Colonic mucosa (tissue), 4 donors: ENCODE measurements around the gene FHIT. TPM values are rescaled to one million over a fixed set of nuclear protein-coding genes. Genes with fewer than 3 reads are reported as not detected.

Experiments used
- DNase-seq: peaks from one replicate; pipeline ENCODE4 v3.0.0-alpha.2; 2020
- H3K27ac ChIP-seq: fragments of 200-600 bp; one replicate; pipeline ENCODE4 v1.8.0; 2021
- H3K27me3 ChIP-seq: fragments of 200-600 bp; one replicate; pipeline ENCODE4 v1.8.0; 2021
- H3K36me3 ChIP-seq: fragments of 200-600 bp; one replicate; pipeline ENCODE4 v1.8.0; 2021
- H3K4me1 ChIP-seq: fragments of 200-600 bp; one replicate; pipeline ENCODE4 v1.8.0; 2021; ENCODE audit warnings: mild to moderate bottlenecking
- H3K4me3 ChIP-seq: fragments of 200-600 bp; one replicate; pipeline ENCODE4 v1.8.0; 2021
- H3K9ac ChIP-seq, 2 donors: one replicate each; pipeline ENCODE4 v1.7.0; 2013; ENCODE audit warnings: control low read depth in 2 of 2, low read depth in 2 of 2, low read length in 2 of 2
- H3K9me3 ChIP-seq: fragments of 200-600 bp; one replicate; pipeline ENCODE4 v1.8.0; 2021
- CTCF ChIP-seq: fragments of 200-600 bp; IDR thresholded peaks from one replicate; pipeline ENCODE4 v1.8.0; 2022; ENCODE audit warnings: antibody characterized with exemption, mild to moderate bottlenecking
- intact Hi-C: fragments of 100-400 bp; cut with DNase I; formaldehyde crosslinking; loops from one replicate; pipeline ENCODE4 v1.14.1; 2022
- total RNA-seq, 2 donors: library from RNA; stranded (reverse); fragmentation: NEBNext Ultra II Directional in 1 of 2; extraction: Animal tissue kit (Norgen Biotek cat#: 25700) in 1 of 2; gene quantifications; one replicate each; pipeline ENCODE4 v1.2.1, GENCODE V29; 2021
- donor health status: healthy.
- donor health status: DM: no; HTN: no; CAD: no.
- donor health status: DM: no; HTN: no; CAD: no.

Gene FHIT
- total RNA-seq, 2 donors from 2014 or later, result 7.7 to 9.4 TPM

GRCh38 chr3:60650171-60650570 lies 601.1 kb downstream of the FHIT start:
- Histone ChIP-seq H3K9me3 (no peaks in the 10 kb centered on the region), H3K4me3 (no peak overlapping the region), H3K4me1 (no peaks in the 10 kb centered on the region), H3K36me3 (no peaks in the 10 kb centered on the region), H3K27ac (no peak overlapping the region), H3K27me3 (no peaks in the 10 kb centered on the region), H3K9ac (no peak overlapping the region)
- DNase-seq, result no peak
- TF ChIP-seq CTCF, result no peak
- intact Hi-C loops, result no loop called here

DNA sequence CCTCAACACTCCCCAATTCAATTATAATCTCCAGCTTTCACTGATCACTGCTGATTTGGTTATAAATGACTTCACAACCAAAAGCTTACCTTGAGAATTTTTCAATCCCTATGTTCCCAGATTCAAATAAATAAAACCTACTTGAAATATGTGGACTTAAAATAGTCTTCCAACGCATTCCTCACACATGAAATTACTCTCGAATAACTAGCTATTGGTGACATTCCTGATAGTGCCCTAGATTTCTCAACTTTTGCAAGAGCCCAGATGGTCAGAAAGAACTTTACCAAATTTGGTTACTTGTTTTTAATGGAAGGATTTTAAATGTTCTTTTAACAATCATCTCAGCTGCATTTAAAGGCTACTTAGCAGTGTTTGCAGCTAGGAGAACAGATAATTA lies 605.5 kb downstream of the FHIT start:
- Histone ChIP-seq H3K9ac (no peak overlapping the region), H3K4me3 (no peak overlapping the region), H3K27ac (no peak overlapping the region), H3K9me3 (no peaks in the 10 kb centered on the region), H3K4me1 (no peaks in the 10 kb centered on the region), H3K27me3 (no peaks in the 10 kb centered on the region), H3K36me3 (no peaks in the 10 kb centered on the region)
- no peak for DNase-seq
- intact Hi-C loops, result no loop called here
- TF ChIP-seq CTCF, result no peak

DNA sequence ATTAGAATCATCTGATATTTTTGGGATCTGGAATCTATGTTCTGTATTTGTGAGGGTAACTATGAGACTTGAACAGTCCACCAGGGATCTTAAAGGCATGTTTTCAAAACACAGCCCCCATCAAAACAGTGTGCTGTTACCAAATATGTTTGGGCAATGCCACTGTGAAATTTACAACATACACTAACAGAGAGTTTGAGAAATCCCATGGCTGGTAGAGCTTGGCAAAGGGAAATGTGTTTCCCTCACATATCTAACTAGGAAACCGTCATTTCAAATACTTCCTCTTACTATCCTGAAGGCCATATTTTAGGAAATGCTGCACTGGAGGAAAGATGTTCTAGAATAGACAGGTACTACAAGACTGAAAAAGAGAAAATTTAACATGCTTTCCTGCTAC lies 607.4 kb downstream of the FHIT start:
- TF ChIP-seq CTCF, result no peak
- H3K4me3 ChIP-seq, result no peak overlapping the region
- H3K27me3 ChIP-seq, result no peaks in the 10 kb centered on the region

GRCh38 chr3:60641354-60641753 lies 609.9 kb downstream of the FHIT start:
- Histone ChIP-seq H3K9me3 (no peaks in the 10 kb centered on the region), H3K27me3 (no peaks in the 10 kb centered on the region), H3K27ac (no peak overlapping the region), H3K9ac (no peak overlapping the region), H3K4me3 (no peak overlapping the region), H3K4me1 (no peaks in the 10 kb centered on the region), H3K36me3 (no peaks in the 10 kb centered on the region)
- no peak for TF ChIP-seq CTCF
- intact Hi-C loops, result no loop called here
- no peak for DNase-seq

More for the DNA sequence above, 607.4 kb downstream of the FHIT start:
- no peaks in the 10 kb centered on the region for H3K9me3 ChIP-seq
- no peak overlapping the region for H3K9ac ChIP-seq
- DNase-seq, result no peak
- H3K4me1 ChIP-seq, result no peaks in the 10 kb centered on the region
- H3K27ac ChIP-seq, result no peak overlapping the region
- intact Hi-C loops, result no loop called here
- no peaks in the 10 kb centered on the region for H3K36me3 ChIP-seq

DNA sequence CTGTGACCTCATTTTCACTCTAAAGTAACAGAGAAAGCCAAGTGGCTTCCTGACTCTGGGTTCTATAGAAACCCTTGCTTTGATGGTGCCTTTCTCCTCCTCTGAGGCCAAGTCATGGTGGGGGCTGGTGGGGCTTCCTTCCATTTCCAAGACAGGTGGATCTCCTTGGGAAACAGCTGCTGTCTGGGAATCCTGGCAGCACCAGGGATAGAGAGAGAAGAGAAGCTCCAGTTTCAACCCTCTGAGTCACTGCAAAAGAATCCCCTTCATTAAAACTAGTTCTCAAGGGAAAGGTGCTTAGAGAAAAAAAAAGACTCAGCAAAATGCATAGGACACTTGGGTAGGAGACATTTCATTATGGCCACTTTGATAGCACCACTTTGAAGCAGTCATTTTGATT lies 614.4 kb downstream of the FHIT start:
- no peak overlapping the region for H3K27ac ChIP-seq
- no peak for TF ChIP-seq CTCF
- no peaks in the 10 kb centered on the region for H3K27me3 ChIP-seq
- H3K4me3 ChIP-seq, result no peak overlapping the region
- intact Hi-C loops, result no loop called here
- no peak for DNase-seq
- no peaks in the 10 kb centered on the region for H3K9me3 ChIP-seq
- H3K9ac ChIP-seq, result no peak overlapping the region
- H3K36me3 ChIP-seq, result no peaks in the 10 kb centered on the region
- no peaks in the 10 kb centered on the region for H3K4me1 ChIP-seq

DNA sequence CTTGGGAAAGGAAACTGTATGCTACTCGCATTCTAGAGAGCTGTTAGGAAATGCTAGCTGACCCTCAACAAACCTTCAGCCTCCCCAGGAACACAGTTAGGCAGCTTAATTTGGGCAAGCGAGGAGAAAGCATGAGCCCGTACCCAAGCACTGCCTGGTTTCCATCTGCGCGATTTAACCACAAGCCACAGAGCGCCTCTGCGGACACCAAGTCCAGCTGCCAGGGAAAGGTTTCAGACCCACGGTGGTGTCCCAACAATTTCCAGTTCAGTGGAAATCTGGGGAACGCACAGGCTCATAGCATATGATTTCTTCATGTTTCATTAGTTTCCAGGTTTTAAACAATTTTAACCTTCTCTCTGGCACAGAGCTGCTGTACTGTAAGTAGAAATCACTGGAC lies 617.6 kb downstream of the FHIT start:
- DNase-seq, result no peak
- no peaks in the 10 kb centered on the region for H3K27me3 ChIP-seq
- no peak overlapping the region for H3K9ac ChIP-seq
- no peak overlapping the region for H3K4me3 ChIP-seq
- intact Hi-C loops, result no loop called here
- H3K9me3 ChIP-seq, result no peaks in the 10 kb centered on the region
- H3K4me1 ChIP-seq, result no peaks in the 10 kb centered on the region
- no peak overlapping the region for H3K27ac ChIP-seq
- no peak for TF ChIP-seq CTCF
- no peaks in the 10 kb centered on the region for H3K36me3 ChIP-seq
